Measurements from ENCODE around the gene GRK5. TPM values are rescaled to one million over a fixed set of nuclear protein-coding genes. Genes with fewer than 3 reads are reported as not detected.
A peak's percentile ranks its signal among the peaks of the same experiment; 100 is the strongest.

Gene GRK5
- total RNA-seq, 1 donor from 2014 or later, result 4.3 TPM

GRCh38 chr10:119375574-119376272, 168.4 kb downstream of the GRK5 start:
- H3K4me2 ChIP-seq, result no peak overlapping the region
- no peak overlapping the region for H3K9ac ChIP-seq
- no peak overlapping the region for H3K27ac Mint-ChIP-seq
- no peaks in the 10 kb centered on the region for H3K79me2 ChIP-seq (ENCODE audit: low read depth)
- H3K4me1 ChIP-seq, result peaks cover 23% of the 10 kb centered on the region
- no peak overlapping the region for H2AFZ ChIP-seq (replicated peaks)
- DNase-seq (ENCODE audit: low spot score), result peak; percentile 62
- H3K36me3 Mint-ChIP-seq, result no peaks in the 10 kb centered on the region
- peaks cover 11% of the 10 kb centered on the region for H3K27me3 Mint-ChIP-seq (ENCODE audit: insufficient read depth, low read depth)
- no peaks in the 10 kb centered on the region for H4K20me1 ChIP-seq (ENCODE audit: low read depth)
- H3K4me3 Mint-ChIP-seq, result no peak overlapping the region
- no peak overlapping the region for H3K4me3 ChIP-seq
- no peaks in the 10 kb centered on the region for H3K9me3 Mint-ChIP-seq
- no peak for TF ChIP-seq EZH2 (IDR thresholded peaks at IDR 0.05)
- peaks cover 4% of the 10 kb centered on the region for H3F3A ChIP-seq (ENCODE audit: low read depth)
- H3K27ac ChIP-seq, result no peak overlapping the region
- no peaks in the 10 kb centered on the region for H3K27me3 ChIP-seq
- peaks cover 30% of the 10 kb centered on the region for H3K4me1 Mint-ChIP-seq
- H3K9me3 ChIP-seq (ENCODE audit: low read depth), result no peaks in the 10 kb centered on the region
- no peaks in the 10 kb centered on the region for H3K36me3 ChIP-seq

GRCh38 chr10:119377451-119377957, 170.1 kb downstream of the GRK5 start:
- Histone ChIP-seq H3K4me3 (no peak overlapping the region), H3K27me3 (no peaks in the 10 kb centered on the region), H3K79me2 (ENCODE audit: low read depth) (no peaks in the 10 kb centered on the region), H3F3A (ENCODE audit: low read depth) (peaks cover 4% of the 10 kb centered on the region), H3K9me3 (ENCODE audit: low read depth) (no peaks in the 10 kb centered on the region), H3K9ac (no peak overlapping the region), H3K36me3 (no peaks in the 10 kb centered on the region), H3K4me2 (peak overlapping the region; percentile 31), H3K27ac (no peak overlapping the region), H2AFZ (replicated peaks) (no peak overlapping the region), H3K4me1 (peaks cover 23% of the 10 kb centered on the region), H4K20me1 (ENCODE audit: low read depth) (no peaks in the 10 kb centered on the region)
- Mint-ChIP-seq H3K27me3 (ENCODE audit: insufficient read depth, low read depth) (peaks cover 8% of the 10 kb centered on the region), H3K36me3 (peaks cover 2% of the 10 kb centered on the region), H3K4me3 (no peak overlapping the region), H3K27ac (no peak overlapping the region), H3K9me3 (no peaks in the 10 kb centered on the region), H3K4me1 (peaks cover 25% of the 10 kb centered on the region)
- no peak for TF ChIP-seq EZH2 (IDR thresholded peaks at IDR 0.05)
- TF ChIP-seq EZH2phosphoT487 (IDR thresholded peaks at IDR 0.05), result no peak
- TF ChIP-seq, protein P1, sequence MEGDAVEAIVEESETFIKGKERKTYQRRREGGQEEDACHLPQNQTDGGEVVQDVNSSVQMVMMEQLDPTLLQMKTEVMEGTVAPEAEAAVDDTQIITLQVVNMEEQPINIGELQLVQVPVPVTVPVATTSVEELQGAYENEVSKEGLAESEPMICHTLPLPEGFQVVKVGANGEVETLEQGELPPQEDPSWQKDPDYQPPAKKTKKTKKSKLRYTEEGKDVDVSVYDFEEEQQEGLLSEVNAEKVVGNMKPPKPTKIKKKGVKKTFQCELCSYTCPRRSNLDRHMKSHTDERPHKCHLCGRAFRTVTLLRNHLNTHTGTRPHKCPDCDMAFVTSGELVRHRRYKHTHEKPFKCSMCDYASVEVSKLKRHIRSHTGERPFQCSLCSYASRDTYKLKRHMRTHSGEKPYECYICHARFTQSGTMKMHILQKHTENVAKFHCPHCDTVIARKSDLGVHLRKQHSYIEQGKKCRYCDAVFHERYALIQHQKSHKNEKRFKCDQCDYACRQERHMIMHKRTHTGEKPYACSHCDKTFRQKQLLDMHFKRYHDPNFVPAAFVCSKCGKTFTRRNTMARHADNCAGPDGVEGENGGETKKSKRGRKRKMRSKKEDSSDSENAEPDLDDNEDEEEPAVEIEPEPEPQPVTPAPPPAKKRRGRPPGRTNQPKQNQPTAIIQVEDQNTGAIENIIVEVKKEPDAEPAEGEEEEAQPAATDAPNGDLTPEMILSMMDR (IDR thresholded peaks at IDR 0.05), result no peak
- DNase-seq (ENCODE audit: low spot score), result no peak

- TF ChIP-seq, protein P1 (IDR thresholded peaks at IDR 0.05), result no peak
- no peak for TF ChIP-seq EZH2 (IDR thresholded peaks at IDR 0.05)
- no peak for TF ChIP-seq EZH2phosphoT487 (IDR thresholded peaks at IDR 0.05)
- H2AFZ ChIP-seq (replicated peaks), result no peak overlapping the region
- H3K4me2 ChIP-seq, result peak overlapping the region; percentile 31
- H3K27ac Mint-ChIP-seq, result no peak overlapping the region
- DNase-seq (ENCODE audit: low spot score), result peak; percentile 55
- H3K4me3 ChIP-seq, result no peak overlapping the region
- H4K20me1 ChIP-seq (ENCODE audit: low read depth), result no peaks in the 10 kb centered on the region
- H3K27me3 Mint-ChIP-seq (ENCODE audit: insufficient read depth, low read depth), result peaks cover 8% of the 10 kb centered on the region
- H3K4me1 ChIP-seq, result peaks cover 23% of the 10 kb centered on the region
- H3K36me3 ChIP-seq, result no peaks in the 10 kb centered on the region
- peaks cover 4% of the 10 kb centered on the region for H3F3A ChIP-seq (ENCODE audit: low read depth)
- H3K9me3 Mint-ChIP-seq, result no peaks in the 10 kb centered on the region
- H3K27me3 ChIP-seq, result no peaks in the 10 kb centered on the region
- H3K4me1 Mint-ChIP-seq, result peaks cover 25% of the 10 kb centered on the region
- H3K9me3 ChIP-seq (ENCODE audit: low read depth), result no peaks in the 10 kb centered on the region
- no peak overlapping the region for H3K4me3 Mint-ChIP-seq
- no peak overlapping the region for H3K9ac ChIP-seq
- peaks cover 5% of the 10 kb centered on the region for H3K36me3 Mint-ChIP-seq
- no peaks in the 10 kb centered on the region for H3K79me2 ChIP-seq (ENCODE audit: low read depth)
- H3K27ac ChIP-seq, result no peak overlapping the region
These were observed 170.8 kb downstream of the GRK5 start for GRCh38 chr10:119377958-119378736.
